Vagina (tissue), 2 donors: Measurements from ENCODE around the gene MBNL3.

Experiments used
- POLR2A ChIP-seq, 2 donors: fragments of 450-650 bp; IDR thresholded peaks; one replicate each; pipeline ENCODE4 v1.6.1; 2017; ENCODE audit warnings: antibody characterized with exemption in 2 of 2, mild to moderate bottlenecking in 2 of 2, moderate library complexity in 2 of 2
- TF ChIP-seq, protein P1 (sequence below), 3 experiments: fragments of 450-650 bp in 2 of 3; fragments of 200-600 bp in 1 of 3; sonication (generic) in 1 of 3; IDR thresholded peaks; one replicate each; pipeline ENCODE4 v1.5.1; 2017 to 2019; ENCODE audit warnings: antibody characterized with exemption in 3 of 3, mild to moderate bottlenecking in 2 of 3, moderate library complexity in 2 of 3

DNA sequence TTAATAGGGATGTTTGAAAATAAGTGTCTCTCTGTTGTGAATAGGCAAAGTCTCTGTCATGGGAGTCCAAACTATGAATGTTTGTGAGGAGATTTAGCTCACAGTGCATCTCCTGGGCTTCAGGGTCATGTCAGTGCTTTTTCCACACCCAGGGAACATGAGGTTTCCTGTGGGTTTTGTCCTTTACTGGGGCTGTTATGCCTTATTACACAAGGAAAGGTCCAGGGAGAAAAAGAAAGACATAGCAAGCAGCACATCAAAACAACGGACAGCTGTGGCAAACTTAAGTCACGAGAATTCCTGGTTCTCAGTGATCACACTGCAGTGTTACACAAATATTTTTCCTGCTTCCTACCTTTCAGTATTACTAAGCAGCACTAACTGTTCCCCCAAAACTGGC lies 99.4 kb downstream of the MBNL3 start:
- no peak for TF ChIP-seq POLR2A (IDR thresholded peaks at IDR 0.05)
- TF ChIP-seq, protein P1, sequence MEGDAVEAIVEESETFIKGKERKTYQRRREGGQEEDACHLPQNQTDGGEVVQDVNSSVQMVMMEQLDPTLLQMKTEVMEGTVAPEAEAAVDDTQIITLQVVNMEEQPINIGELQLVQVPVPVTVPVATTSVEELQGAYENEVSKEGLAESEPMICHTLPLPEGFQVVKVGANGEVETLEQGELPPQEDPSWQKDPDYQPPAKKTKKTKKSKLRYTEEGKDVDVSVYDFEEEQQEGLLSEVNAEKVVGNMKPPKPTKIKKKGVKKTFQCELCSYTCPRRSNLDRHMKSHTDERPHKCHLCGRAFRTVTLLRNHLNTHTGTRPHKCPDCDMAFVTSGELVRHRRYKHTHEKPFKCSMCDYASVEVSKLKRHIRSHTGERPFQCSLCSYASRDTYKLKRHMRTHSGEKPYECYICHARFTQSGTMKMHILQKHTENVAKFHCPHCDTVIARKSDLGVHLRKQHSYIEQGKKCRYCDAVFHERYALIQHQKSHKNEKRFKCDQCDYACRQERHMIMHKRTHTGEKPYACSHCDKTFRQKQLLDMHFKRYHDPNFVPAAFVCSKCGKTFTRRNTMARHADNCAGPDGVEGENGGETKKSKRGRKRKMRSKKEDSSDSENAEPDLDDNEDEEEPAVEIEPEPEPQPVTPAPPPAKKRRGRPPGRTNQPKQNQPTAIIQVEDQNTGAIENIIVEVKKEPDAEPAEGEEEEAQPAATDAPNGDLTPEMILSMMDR (IDR thresholded peaks at IDR 0.05), result no peak
